AML-193 (cell line): ENCODE measurements around the gene SPNS2.
"Not testable (repeated sequence)": the region's sequence is repeated elsewhere in the genome, so short reads cannot be mapped to it uniquely, and the experiment has no call there.

ENCODE experiments used
- DNase-seq, 2 experiments: peaks; one replicate each; lab custom pipeline; 2025; lab: John Stamatoyannopoulos, UW

The SPNS2 gene

DNA sequence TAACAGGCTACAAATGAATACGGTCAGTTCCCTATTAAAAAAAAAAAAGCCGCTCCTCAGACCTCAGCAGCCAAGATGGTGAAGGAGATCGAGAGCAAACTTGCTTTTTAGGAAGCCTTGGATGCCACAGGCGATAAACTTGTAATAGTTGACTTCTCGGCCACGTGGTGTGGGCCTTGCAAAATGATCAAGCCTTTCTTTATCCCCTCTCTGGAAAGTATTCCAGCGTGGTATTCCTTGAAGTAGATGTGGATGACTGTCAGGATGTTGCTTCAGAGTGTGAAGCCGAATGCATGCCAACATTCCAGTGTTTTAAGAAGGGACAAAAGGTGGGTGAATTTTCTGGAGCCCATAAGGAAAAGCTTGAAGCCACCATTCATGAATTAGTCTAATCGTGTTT is 73.5 kb downstream of the SPNS2 start:
- DNase-seq: no peak

DNA sequence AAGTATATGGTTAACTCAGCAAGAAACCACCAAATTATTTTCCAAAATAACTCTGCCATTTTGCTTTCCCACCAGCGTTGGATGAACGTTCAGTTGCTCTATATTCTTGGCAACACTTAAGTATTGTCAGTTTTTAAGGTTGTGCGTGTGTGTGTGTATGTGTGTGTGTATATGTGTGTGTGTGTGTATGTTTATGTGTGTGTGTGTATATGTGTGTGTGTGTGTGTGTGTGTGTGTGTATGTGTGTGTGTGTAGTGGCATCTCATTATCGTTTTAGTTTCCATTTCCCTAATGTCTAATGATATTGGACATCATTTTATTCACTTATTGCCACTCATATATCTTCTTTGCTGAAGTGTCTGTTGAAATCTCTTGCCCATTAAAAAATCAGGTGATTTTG is 74.4 kb downstream of the SPNS2 start:
- no peak for DNase-seq

DNA sequence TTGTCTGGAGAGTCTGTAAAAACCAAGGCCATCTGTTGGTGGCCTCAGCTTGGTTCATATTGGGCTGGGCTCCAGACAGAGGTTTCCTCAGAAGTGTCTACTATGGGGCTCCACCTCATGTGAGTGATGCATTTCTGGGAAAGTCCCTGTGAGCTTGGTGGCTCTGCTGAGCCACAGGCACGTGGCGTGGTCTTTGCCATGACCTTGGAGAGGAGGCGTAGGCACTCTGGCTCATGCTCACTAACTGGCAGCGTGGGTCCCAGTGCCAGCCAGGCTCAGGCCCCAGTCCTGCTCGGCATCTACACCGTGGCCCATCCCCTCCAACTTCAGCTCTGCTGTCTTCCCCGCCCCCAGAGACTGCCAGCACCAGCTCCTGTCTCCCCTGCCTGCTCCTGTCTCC is 75.0 kb downstream of the SPNS2 start:
- DNase-seq: no peak

DNA sequence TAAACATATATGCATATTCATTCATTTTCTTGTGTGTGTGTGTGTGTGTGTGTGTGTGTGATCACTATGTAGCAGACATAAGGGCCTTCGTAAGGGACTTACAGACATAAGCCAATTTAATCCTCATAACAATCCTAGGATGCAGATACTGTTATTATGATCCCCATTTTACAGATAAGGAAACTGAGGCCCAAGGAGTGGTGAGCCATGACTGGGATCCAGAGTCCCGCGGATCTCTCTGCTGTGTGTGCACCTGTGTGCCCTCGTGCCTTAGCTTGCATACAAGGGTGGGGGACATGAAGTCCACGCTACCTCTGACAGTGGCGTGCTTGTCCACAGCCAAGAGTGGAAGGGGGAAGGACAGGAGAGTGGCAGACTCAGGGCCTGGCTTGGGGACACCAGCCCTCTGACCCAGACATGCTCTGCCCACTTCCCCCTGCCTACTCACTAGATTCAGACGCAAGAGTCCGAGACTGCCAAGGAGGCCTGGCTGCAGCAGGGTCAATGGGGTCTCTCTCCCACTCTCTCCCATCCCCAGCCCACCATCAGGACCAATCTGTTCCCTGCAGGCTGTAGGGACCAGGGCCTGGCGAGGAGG is 75.9 kb downstream of the SPNS2 start:
- no peak for DNase-seq

DNA sequence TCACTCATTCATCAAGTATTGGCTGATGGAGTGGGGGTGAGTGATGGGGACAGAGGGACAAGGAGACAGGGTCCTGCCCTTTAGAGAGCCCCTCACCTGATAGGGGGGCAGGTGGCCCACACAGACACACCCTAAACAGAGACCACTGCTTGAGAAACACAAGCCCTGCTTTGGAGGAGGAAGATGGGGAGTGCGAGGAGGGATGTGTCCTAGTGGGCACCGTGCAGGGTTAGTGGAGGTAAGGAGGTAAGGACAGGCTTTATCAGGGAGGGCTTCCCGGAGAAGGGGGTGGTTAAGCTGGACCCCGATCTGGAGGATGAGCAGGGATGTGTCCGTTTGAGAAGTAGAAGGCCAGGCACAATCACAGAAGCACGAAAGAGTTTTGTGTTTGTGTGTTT is 77.5 kb downstream of the SPNS2 start:
- no peak for DNase-seq

DNA sequence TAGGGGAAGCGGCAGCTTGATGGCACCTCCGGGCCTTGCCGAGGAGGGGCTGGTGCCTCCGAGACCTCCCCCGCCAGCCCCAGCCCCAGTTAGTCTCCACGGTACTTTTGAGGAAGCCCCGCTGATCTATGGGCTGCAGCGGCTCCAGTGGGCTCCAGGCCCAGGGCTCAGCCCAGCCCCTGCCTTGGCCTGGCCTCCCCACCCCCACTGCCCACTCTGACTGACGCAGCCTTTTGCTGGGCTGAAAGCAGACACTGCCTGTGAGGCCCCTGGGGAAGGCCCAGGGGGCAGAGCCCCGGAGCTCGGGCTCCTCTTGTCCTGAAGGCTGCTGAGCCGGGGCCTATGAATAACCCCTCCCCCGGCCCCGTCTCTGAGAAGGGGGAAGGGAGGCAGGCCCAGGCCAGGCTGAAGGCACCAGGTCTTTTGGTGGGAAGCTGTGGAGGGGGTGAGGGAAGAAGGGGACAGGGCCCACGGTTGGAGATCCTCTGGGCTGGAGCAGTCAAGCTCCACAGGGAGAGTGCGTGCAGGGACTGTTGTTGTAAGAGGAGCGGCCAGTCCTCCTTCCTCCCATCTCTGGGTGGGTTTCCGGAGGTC is 78.1 kb downstream of the SPNS2 start:
- no peak for DNase-seq

DNA sequence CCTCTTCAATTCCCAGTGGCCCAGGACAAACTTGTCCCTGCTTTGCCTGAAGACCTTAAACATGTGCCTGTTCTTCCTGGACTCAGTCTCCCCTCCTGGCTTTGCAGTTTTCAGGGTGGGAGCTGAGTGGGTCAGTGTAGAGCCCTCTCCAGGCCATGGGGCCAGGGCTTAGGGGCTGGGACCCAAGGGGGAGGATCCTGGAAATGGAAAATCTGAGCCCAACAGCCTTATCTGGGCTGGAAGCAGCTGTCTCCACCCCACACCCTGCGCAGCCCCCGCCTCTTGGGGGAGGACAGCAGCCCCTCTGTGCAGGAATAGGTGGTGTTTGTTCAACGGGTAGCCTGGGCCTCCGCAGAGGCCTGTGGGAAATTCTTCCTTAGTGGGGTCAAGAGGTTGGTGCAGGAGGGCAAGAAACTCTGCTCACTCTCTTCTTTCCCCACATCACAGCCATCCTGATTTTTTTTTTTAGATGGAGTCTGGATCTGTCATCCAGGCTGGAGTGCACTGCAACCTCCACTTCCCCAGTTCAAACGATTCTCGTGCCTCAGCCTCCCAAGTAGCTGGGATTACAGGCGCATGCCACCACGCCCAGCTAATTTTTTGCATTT is 78.8 kb downstream of the SPNS2 start:
- no peak for DNase-seq

DNA sequence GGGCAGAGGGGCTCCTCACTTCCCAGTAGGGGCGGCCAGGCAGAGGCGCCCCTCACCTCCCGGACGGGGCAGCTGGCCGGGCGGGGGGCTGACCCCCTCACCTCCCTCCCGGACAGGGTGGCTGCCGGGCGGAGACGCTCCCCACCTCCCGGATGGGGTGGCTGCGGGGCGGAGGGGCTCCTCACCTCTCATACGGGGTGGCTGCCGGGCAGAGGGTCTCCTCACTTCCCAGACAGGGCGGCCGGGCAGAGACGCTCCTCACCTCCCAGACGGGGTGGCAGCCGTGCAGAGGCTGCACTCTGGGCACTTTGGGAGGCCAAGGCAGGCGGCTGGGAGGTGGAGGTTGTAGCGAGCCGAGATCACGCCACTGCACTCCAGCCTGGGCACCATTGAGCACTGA is 79.7 kb downstream of the SPNS2 start:
- DNase-seq: not testable (repeated sequence)

DNA sequence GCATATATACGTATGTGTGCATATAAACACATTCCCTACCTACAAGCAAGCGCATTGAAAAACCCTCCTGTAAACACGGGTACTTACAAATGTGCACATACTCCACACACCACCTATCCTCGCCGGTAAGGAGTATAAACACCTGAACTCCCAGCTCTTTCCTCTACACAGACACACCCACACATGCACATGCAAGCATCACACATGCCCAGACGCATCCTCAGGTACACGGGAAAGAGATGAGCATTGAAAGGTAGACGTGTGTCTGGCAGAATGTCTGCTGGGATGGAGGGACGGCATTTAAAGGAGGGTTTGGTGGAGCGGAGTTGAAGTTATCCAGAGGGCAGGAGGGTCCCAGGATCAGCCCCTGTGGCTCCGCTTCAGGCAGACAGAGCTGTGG is 81.0 kb downstream of the SPNS2 start:
- no peak for DNase-seq

DNA sequence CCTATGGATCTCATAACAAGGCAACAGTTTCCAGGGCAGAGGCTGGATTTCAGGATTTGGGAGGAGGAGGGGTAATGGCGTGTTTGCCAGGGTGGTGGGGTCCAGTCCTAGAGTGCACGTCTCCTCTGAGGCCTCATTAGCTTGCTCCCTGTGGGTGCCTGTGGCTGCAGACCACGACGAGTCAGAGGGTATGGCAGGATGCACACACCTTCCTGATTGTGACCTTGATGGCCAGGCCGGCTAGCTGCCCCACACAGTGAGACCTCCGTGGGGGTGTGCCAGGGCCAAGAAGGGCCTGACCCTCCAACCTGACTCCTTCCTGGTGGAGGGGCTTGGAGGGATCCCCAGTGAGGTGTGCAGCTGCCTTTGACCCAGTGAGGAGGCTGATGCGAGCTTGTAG is 81.6 kb downstream of the SPNS2 start:
- DNase-seq: no peak

DNA sequence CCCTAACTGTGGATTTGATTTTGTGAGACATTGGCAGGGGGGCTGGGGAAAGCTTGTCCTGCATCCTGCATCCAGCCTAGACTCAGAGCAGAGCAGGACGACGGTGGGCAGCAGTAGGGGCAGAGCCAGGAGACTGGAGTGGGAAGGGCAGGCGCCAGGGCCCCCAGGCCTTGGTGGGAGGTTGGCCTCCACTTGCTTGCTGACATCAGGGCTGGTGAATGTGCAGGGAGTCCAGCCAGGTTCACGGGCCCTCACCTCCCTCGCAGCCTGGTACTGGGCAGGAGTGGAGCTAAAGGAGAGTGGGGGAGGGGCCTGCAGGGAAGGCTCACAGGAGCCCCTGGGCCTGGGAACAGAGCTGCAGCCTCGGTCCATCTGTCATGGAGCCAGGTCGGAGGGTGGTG is 83.4 kb downstream of the SPNS2 start:
- DNase-seq: no peak

DNA sequence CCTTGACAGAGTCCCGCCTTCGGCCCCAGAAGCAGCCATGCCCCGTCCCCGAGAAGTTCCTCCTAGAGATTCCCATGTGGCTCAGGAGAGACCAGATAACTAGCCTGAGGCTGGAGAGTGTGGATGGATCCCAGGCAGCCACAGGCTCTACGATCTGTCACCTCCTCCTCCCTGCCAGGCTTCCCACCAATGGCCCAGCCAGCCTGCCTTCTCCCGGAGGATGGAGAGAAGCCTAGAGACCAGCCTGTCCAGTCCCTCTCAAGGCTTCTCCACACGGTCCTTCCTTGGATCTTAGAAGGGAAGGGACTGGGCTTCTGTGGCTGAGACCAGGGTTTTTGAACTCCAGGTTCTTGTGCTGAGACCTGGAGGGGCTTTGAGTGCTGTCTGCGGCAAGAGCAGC is 84.0 kb downstream of the SPNS2 start:
- DNase-seq: no peak

DNA sequence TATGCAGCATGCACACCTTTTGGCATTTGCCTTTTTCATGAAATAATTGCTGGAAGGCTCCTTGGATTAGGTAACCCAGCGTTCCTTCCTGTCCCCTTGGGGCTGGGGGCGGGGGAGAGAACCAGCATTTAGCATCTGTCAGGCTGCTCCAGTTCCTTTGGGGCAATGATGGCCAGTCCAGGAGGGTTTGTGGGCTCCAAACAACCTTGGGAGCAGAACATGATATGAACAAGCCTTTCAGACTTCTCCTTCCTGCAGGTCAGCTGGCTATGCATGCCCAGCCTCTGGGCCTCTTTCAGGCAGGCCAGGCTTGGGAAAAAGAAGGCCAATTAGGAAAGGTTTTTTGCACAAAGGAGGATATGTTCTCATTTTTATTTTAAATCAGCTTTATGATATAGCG is 84.5 kb downstream of the SPNS2 start:
- no peak for DNase-seq

DNA sequence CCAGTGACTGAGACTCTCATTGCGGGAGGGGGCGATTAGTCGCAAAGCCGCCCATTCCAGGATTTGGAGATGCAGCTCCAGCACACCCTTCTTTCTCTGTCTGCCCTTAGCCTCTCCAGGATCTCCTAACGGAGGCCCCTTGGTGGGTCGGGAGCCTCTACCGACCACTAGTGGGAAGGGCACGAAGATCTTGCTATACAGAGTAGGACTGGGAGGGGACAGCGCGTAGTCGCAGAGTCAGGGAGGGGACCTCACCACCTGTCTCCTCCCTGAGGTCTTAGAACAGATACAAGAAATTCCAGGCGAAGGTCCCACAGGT is 85.1 kb downstream of the SPNS2 start:
- no peak for DNase-seq

DNA sequence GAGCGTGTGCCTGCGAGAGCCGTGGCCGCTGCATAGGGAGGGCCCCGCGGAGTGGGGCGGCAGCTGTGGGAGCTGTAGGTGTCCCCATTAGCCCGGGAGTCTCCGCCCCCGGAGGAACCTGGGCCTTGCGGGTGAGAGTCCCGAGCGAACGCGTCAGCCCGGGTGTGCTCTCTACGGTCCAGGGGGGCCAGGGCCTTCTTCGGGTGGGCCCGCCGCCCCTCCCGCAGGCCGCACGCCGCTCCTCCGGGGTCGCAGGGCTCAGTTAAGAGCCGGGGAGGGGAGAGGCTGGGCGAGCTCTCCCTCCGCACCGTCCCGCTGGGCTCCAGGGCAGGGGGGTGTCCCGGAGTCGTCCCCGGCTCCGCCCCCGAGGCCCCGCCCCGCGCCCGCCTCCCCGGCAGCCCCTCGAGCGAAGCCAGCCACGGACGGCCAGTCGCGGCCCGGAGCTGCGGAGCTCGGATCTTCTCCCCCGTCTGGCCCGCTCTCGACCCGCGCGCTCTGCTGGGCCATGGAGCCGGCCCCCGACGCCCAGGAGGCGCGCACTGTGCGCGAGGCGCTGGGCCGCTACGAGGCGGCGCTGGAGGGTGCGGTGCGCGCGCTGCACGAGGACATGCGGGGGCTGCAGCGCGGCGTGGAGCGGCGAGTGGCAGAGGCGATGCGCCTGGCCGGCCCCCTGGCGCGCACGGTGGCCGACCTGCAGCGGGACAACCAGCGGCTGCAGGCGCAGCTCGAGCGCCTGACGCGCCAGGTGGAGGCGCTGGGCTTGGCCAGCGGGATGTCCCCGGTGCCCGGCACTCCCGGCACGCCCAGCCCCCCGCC is 85.6 kb downstream of the SPNS2 start, which contains the start of gene SMTNL2:
Gene SMTNL2 (plus strand): TSS at position 429 of the 816 bp plus-strand sequence. CDS start 77 bp downstream, at position 506.
- no peak for DNase-seq

DNA sequence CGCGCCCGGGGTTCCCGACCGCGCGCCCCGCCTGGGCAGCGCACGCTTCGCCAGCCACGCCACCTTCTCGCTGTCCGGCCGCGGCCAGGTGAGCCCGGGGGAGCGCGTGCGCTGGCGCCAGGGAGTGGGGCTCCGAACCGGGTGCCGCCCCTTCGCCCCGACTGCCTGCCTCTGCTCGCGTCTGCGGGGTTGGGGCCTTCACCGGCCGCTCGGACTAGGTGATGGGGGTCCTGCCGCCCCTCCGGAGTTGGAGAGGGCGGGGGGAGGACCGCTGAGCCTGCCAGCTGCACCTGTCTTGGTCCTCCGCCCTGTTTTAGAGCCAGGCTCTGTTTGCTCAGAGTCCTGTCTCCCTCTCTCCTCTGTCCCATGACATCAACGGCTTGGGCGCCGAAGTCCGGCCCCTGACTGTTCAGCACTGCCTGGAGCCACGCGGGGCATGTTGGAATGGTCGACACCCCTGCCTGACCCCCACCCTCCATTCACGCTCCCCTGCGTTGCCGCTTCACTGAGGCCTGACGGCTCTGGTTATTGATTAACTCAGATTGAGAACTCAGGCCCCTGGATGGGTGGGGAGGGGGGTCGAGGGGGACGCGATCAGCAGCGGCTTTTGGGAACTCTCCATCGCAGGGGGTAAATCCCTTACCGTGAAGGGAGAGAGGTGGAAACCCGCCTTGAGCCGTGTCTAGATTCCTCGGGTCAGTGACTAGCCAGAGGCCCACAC is 86.4 kb downstream of the SPNS2 start:
- DNase-seq: no peak

DNA sequence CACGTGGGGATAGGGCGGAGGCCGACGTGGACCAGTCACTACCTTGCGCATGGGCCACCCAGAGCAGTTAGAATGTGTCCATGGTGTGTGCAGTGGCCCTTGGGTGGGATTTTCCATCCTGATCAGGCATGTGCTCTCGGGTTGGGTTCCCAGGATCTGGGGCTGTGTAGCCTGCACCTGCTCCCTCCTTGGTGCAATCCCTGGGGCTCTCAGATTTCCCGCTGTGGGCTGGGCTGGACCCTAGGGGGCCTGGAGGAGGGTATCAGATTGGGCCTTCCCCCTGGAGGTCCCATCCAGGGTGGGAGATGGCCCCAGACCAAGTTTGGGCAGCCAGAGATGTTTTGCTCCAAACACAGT is 86.9 kb downstream of the SPNS2 start:
- DNase-seq: no peak

DNA sequence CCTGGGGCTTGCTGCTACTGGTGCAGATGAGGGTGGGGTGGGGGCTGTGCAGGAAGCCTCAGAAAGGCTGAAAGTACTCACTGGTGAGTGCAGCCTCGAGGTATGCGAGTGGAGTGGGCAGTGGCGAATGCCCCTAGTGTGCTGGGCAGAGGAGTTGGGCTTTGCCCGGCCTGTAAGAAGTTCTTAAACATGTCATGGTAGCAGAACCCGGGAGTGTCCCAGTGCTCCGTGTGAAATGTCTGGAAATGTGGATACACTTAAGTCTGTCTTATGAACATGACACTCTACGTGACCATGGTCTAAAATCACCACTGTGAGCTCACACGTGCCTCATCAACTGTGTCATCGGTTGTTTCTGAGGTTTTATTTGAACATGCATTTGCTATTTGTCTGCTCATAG is 87.4 kb downstream of the SPNS2 start:
- DNase-seq: no peak

DNA sequence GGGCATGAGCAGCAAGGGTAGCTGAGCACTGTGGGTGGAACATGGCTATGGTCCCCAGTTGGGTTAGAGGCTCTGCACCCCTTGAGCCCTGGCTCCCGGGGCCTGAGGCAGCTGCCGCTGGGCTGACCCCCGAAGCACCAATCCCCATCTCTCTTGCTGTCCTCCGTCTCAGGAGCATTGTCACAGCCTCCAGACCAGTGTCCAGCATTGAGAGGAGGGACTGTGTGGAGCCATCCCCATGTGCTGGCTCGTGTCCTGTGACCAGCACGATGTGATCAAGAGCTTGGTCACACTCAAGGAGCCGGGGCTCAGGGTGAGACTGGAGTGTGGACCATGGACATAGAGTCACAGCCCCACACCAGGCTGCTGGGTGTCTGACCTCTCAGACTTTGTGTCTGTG is 88.5 kb downstream of the SPNS2 start:
- DNase-seq: no peak

DNA sequence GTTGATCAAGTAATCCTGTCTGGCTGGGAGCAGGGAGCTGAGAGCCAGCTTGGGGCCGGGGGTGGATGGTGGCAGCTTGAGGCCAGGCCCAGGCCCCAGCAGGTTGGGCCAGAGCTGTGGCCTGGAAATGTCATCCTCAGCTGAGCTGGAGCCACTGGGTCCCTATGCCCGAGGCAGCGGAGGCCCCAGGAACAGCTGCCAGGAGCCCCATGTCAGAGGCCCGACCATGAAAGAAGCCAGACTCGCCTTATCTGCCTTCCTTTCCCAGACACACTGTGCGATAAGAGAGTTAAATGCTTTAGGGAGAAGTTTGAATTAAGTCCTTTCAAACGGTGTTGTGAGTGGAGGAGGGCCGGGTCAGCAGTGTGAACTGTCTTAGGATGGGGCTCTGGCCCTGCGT is 89.1 kb downstream of the SPNS2 start:
- DNase-seq: no peak

DNA sequence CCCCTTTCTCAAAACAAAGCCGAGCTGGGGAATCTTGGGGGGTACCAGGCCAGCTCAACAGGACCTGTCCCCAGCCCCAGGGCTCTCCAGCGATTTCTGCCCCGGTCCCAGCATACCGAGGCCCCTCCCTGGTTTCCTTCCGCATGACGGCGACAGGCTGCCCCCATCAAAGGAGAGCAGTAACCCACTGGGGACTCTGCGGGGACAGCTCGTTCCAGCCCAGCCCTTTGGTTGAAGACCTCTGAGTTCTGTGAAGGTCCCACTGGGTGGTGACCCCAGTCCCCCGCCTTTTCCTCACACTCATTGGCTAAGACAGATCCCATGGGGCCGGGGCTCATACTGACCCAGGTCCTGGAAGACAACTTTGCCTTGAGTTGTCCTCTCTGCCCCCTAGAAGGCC is 89.7 kb downstream of the SPNS2 start:
- no peak for DNase-seq
